PC-9 (cell line): ENCODE data around the gene CTNND2. TPM values are rescaled to one million over a fixed set of nuclear protein-coding genes. Genes with fewer than 3 reads are reported as not detected.

Experiments
- BruUV-seq: library from RNA; stranded (reverse); fragments of 400-500 nt; replicated peaks from 2 replicates; lab custom pipeline; 2021; lab: Mats Ljungman, UMichigan
- CTCF ChIA-PET: fragments of 300-600 bp; sonication (Branson Sonifier 250); formaldehyde crosslinking; loops from one replicate; lab custom pipeline; 2022; ENCODE audit warnings: antibody characterized with exemption; lab: Charles Lee
- POLR2A ChIA-PET: fragments of 300-600 bp; sonication (Branson Sonifier 250); formaldehyde crosslinking; loops from one replicate; lab custom pipeline; 2022; ENCODE audit warnings: antibody characterized with exemption; ENCODE audit not compliant: unreplicated experiment; lab: Charles Lee
- DNase-seq, 2 experiments: peaks; one replicate each; pipeline versions ENCODE4 v3.0.0 to v3.0.0-alpha.2; 2015 to 2022; ENCODE audit warnings: mixed read lengths in 1 of 2
- H2AFZ ChIP-seq: fragments of 200-600 bp; sonication (generic); 2 replicates; pipeline ENCODE4 v1.8.1; 2017; ENCODE audit warnings: antibody characterized with exemption
- H3F3A ChIP-seq: fragments of 200-600 bp; sonication (generic); 2 replicates; pipeline ENCODE4 v1.8.1; 2017; ENCODE audit warnings: antibody characterized with exemption, mild to moderate bottlenecking, low read depth; ENCODE audit not compliant: insufficient read depth
- H3K27ac ChIP-seq: fragments of 200-600 bp; sonication (generic); 2 replicates; pipeline ENCODE4 v1.6.1; 2016; ENCODE audit warnings: mixed run types
- H3K27me3 ChIP-seq: fragments of 200-600 bp; sonication (generic); 2 replicates; pipeline ENCODE4 v1.6.1; 2016; ENCODE audit warnings: low read depth, mixed run types; ENCODE audit not compliant: insufficient read depth
- H3K36me3 ChIP-seq: fragments of 200-600 bp; sonication (generic); 2 replicates; pipeline ENCODE4 v1.6.1; 2016; ENCODE audit warnings: low read depth, mixed run types
- H3K4me1 ChIP-seq: fragments of 200-600 bp; sonication (generic); replicated peaks from 2 replicates; pipeline ENCODE4 v1.6.1; 2016; ENCODE audit warnings: mixed run types; ENCODE audit not compliant: insufficient read depth
- H3K4me2 ChIP-seq: fragments of 200-600 bp; sonication (generic); 2 replicates; pipeline ENCODE4 v1.6.1; 2017; ENCODE audit warnings: mixed run types
- H3K4me3 ChIP-seq: fragments of 200-600 bp; sonication (generic); 2 replicates; pipeline ENCODE4 v1.6.1; 2016; ENCODE audit warnings: mixed run types
- H3K79me2 ChIP-seq: fragments of 200-600 bp; sonication (generic); 2 replicates; pipeline ENCODE4 v1.6.1; 2017; ENCODE audit warnings: low read depth, mixed run types
- H3K9me2 ChIP-seq: fragments of 200-600 bp; sonication (generic); 2 replicates; pipeline ENCODE4 v1.8.1; 2017; ENCODE audit warnings: mild to moderate bottlenecking; ENCODE audit not compliant: insufficient read depth
- H3K9me3 ChIP-seq: fragments of 200-600 bp; sonication (generic); 2 replicates; pipeline ENCODE4 v1.8.1; 2016; ENCODE audit warnings: low read depth; ENCODE audit not compliant: insufficient read depth
- H4K20me1 ChIP-seq: fragments of 200-600 bp; sonication (generic); 2 replicates; pipeline ENCODE4 v1.8.1; 2017; ENCODE audit not compliant: insufficient read depth
- EZH2 ChIP-seq: fragments of 200-600 bp; sonication (generic); IDR thresholded peaks from 2 replicates; pipeline ENCODE4 v1.8.0; 2017; ENCODE audit warnings: antibody characterized with exemption, low read depth
- intact Hi-C: fragments of 100-400 bp; cut with micrococcal nuclease; formaldehyde crosslinking; loops from one replicate; pipeline ENCODE4 v1.10.0; 2022; ENCODE audit not compliant: unreplicated experiment
- total RNA-seq: library from RNA; stranded (reverse); gene quantifications from 2 replicates; pipeline ENCODE4 v1.2.3, GENCODE V29; 2021
- TF ChIP-seq, protein P1 (sequence below): fragments of 200-600 bp; sonication (generic); conservative IDR thresholded peaks from 2 replicates; pipeline ENCODE4 v1.6.1; 2017; ENCODE audit warnings: mixed run types, antibody characterized with exemption, mild to moderate bottlenecking, moderate library complexity

CTNND2 gene
- total RNA-seq, 1 experiment from 2014 or later = not detected

DNA sequence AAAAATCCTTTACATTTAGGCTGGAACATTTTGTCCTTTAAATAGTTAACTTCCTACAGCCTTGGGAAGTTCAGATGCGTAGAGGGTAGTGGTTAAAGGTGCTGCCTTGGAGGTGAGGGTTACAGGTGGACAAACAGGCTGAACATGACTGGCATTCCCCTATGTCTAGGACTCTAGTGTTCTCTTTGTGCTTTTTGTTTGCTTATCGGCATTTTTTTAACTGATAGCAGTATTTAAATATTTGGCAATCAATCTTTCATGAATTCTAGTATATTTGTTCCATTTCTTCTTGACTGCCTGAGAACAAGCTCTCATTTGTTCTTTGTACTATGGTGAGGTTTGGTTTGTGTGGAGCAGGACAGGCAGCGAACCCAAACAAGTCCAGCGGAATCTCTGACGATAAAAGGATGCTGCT lies 307.6 kb downstream of the CTNND2 start:
- Histone ChIP-seq H3K4me3 (no peak overlapping the region), H3F3A (no peaks in the 10 kb centered on the region), H3K4me1 (no peaks in the 10 kb centered on the region), H3K9me2 (no peaks in the 10 kb centered on the region), H3K9me3 (no peaks in the 10 kb centered on the region), H4K20me1 (0 out of 2 replicates have a peak, but pooled peaks cover 5% of the 10 kb centered on the region), H2AFZ (no peak overlapping the region), H3K4me2 (no peak overlapping the region), H3K36me3 (no peaks in the 10 kb centered on the region), H3K27me3 (no peaks in the 10 kb centered on the region), H3K79me2 (no peaks in the 10 kb centered on the region), H3K27ac (no peak overlapping the region)
- ChIA-PET CTCF (interaction anchor here (0.6 kb wide), 1 partner anchor 1567 kb away, joined by 7 read pairs; no protein-coding TSS in a partner anchor), POLR2A (no interaction called here)
- no peak for DNase-seq
- intact Hi-C loops = no loop called here
- TF ChIP-seq, protein P1, sequence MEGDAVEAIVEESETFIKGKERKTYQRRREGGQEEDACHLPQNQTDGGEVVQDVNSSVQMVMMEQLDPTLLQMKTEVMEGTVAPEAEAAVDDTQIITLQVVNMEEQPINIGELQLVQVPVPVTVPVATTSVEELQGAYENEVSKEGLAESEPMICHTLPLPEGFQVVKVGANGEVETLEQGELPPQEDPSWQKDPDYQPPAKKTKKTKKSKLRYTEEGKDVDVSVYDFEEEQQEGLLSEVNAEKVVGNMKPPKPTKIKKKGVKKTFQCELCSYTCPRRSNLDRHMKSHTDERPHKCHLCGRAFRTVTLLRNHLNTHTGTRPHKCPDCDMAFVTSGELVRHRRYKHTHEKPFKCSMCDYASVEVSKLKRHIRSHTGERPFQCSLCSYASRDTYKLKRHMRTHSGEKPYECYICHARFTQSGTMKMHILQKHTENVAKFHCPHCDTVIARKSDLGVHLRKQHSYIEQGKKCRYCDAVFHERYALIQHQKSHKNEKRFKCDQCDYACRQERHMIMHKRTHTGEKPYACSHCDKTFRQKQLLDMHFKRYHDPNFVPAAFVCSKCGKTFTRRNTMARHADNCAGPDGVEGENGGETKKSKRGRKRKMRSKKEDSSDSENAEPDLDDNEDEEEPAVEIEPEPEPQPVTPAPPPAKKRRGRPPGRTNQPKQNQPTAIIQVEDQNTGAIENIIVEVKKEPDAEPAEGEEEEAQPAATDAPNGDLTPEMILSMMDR = no peak
- TF ChIP-seq EZH2 = no peak
- no TSS peak for BruUV-seq

DNA sequence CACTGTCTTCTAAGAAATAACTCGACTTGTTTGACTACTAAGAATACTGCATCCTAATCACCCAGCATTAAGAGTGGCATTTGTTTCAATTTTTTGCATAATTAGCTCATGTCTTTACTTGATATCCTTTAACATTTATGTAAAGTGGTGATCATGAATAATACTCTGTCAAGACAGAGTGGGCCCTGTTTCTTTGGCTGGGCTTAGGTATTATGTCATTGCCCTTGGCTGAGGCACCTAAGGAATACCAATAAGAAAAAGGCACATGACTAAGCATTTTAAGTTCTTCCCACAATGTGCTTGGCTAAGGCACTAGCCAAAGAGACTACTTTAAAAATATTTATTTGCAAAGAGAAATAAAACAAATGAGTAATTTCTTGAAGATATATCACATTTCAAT lies 308.1 kb downstream of the CTNND2 start:
- Histone ChIP-seq H2AFZ (no peak overlapping the region), H3K4me2 (no peak overlapping the region), H3K9me2 (no peaks in the 10 kb centered on the region), H3K79me2 (no peaks in the 10 kb centered on the region), H3K27me3 (no peaks in the 10 kb centered on the region), H3K27ac (no peak overlapping the region), H3K36me3 (no peaks in the 10 kb centered on the region), H4K20me1 (0 out of 2 replicates have a peak, but pooled peaks cover 5% of the 10 kb centered on the region), H3F3A (no peaks in the 10 kb centered on the region), H3K9me3 (no peaks in the 10 kb centered on the region), H3K4me1 (no peaks in the 10 kb centered on the region), H3K4me3 (no peak overlapping the region)
- no peak for TF ChIP-seq EZH2
- TF ChIP-seq, protein P1 = no peak
- BruUV-seq = no TSS peak
- no peak for DNase-seq
- ChIA-PET POLR2A (no interaction called here), CTCF (no interaction called here)
- intact Hi-C loops = no loop called here

- CTCF ChIA-PET = no interaction called here
- intact Hi-C loops = no loop called here
- no peak overlapping the region for H3K4me2 ChIP-seq
These were observed 309.2 kb downstream of the CTNND2 start for GRCh38 chr5:11595045-11595444.

More at GRCh38 chr5:11595045-11595444, 309.2 kb downstream of the CTNND2 start:
- Histone ChIP-seq H3K36me3 (no peaks in the 10 kb centered on the region), H3K9me2 (no peaks in the 10 kb centered on the region), H2AFZ (no peak overlapping the region), H3K4me3 (no peak overlapping the region), H3K9me3 (no peaks in the 10 kb centered on the region), H3K27me3 (no peaks in the 10 kb centered on the region), H4K20me1 (0 out of 2 replicates have a peak, but pooled peaks cover 5% of the 10 kb centered on the region), H3K27ac (no peak overlapping the region), H3K4me1 (no peaks in the 10 kb centered on the region), H3F3A (no peaks in the 10 kb centered on the region), H3K79me2 (no peaks in the 10 kb centered on the region)
- no peak for DNase-seq
- TF ChIP-seq, protein P1 = no peak
- no peak for TF ChIP-seq EZH2
- POLR2A ChIA-PET = no interaction called here
- no TSS peak for BruUV-seq
